ENCODE results near the gene BEX1. TPM values are rescaled to one million over a fixed set of nuclear protein-coding genes. Genes with fewer than 3 reads are reported as not detected.
A peak's percentile ranks its signal among the peaks of the same experiment; 100 is the strongest.
"Not testable (repeated sequence)": the region's sequence is repeated elsewhere in the genome, so short reads cannot be mapped to it uniquely, and the experiment has no call there.

Gene BEX1
- 4.4 and 4.7 TPM in 2 replicates for total RNA-seq

- H3K27me3 ChIP-seq (ENCODE audit: insufficient read depth, low read length): no peaks in the 10 kb centered on the region
- H3K4me1 ChIP-seq (ENCODE audit: insufficient read depth, low read length): no peaks in the 10 kb centered on the region
- no peaks in the 10 kb centered on the region for H3K79me2 ChIP-seq (ENCODE audit: insufficient read depth, low read length)
- H2AFZ ChIP-seq (ENCODE audit: low read length): no peak within 1 kb of the TSS
- H4K20me1 ChIP-seq (ENCODE audit: insufficient read depth, low read length): no peaks in the 10 kb centered on the region
- DNase-seq (ENCODE audit: insufficient read length, low spot score, missing footprints): no peak
- H3K9me3 ChIP-seq (ENCODE audit: low read depth, low read length): no peaks in the 10 kb centered on the region
- H3K27ac ChIP-seq (ENCODE audit: low read depth, low read length): no peak within 1 kb of the TSS
- peak within 1 kb of the TSS; percentile 65 for H3K4me2 ChIP-seq (ENCODE audit: insufficient read depth, low read length)
- H3K4me3 ChIP-seq (ENCODE audit: insufficient read depth, low read length): peak within 1 kb of the TSS; percentile 68
- no peak for TF ChIP-seq CTCF (IDR thresholded peaks at IDR 0.05; ENCODE audit: extremely low read depth, low read depth, low read length)
- H3K36me3 ChIP-seq (ENCODE audit: insufficient read depth, low read length): no peaks in the 10 kb centered on the region
Observed at GRCh38 chrX:103063918-103064434, at the start of gene BEX1. TSS of gene BEX1 (minus strand) at chrX:103064171. CDS start at chrX:103063274, 897 bp downstream.

- H3K9me3 ChIP-seq (ENCODE audit: low read depth, low read length); H3K27me3 ChIP-seq (ENCODE audit: insufficient read depth, low read length); H3K4me1 ChIP-seq (ENCODE audit: insufficient read depth, low read length); H3K27ac ChIP-seq (ENCODE audit: low read depth, low read length); H3K79me2 ChIP-seq (ENCODE audit: insufficient read depth, low read length); H4K20me1 ChIP-seq (ENCODE audit: insufficient read depth, low read length); H3K36me3 ChIP-seq (ENCODE audit: insufficient read depth, low read length); DNase-seq (ENCODE audit: insufficient read length, low spot score, missing footprints); H3K4me3 ChIP-seq (ENCODE audit: insufficient read depth, low read length); H3K4me2 ChIP-seq (ENCODE audit: insufficient read depth, low read length); H2AFZ ChIP-seq (ENCODE audit: low read length): not testable (repeated sequence)
Observed at GRCh38 chrX:103109497-103109896, 45.5 kb upstream of the BEX1 start.

GRCh38 chrX:103107836-103108235 lies 43.9 kb upstream of the BEX1 start:
- Histone ChIP-seq H3K9me3 (ENCODE audit: low read depth, low read length) (no peaks in the 10 kb centered on the region), H3K36me3 (ENCODE audit: insufficient read depth, low read length) (no peaks in the 10 kb centered on the region), H4K20me1 (ENCODE audit: insufficient read depth, low read length) (no peaks in the 10 kb centered on the region), H3K27ac (ENCODE audit: low read depth, low read length) (no peak overlapping the region), H3K79me2 (ENCODE audit: insufficient read depth, low read length) (no peaks in the 10 kb centered on the region), H3K4me3 (ENCODE audit: insufficient read depth, low read length) (no peak overlapping the region), H3K27me3 (ENCODE audit: insufficient read depth, low read length) (no peaks in the 10 kb centered on the region), H2AFZ (ENCODE audit: low read length) (no peak overlapping the region), H3K4me2 (ENCODE audit: insufficient read depth, low read length) (no peak overlapping the region), H3K4me1 (ENCODE audit: insufficient read depth, low read length) (no peaks in the 10 kb centered on the region)
- no peak for TF ChIP-seq CTCF (IDR thresholded peaks at IDR 0.05; ENCODE audit: extremely low read depth, low read depth, low read length)
- peak; percentile 90 for DNase-seq (ENCODE audit: insufficient read length, low spot score, missing footprints)

GRCh38 chrX:103107227-103107737 lies 43.3 kb upstream of the BEX1 start:
- not testable (repeated sequence) for DNase-seq (ENCODE audit: insufficient read length, low spot score, missing footprints); H3K27ac ChIP-seq (ENCODE audit: low read depth, low read length); H2AFZ ChIP-seq (ENCODE audit: low read length); H3K9me3 ChIP-seq (ENCODE audit: low read depth, low read length); H4K20me1 ChIP-seq (ENCODE audit: insufficient read depth, low read length); H3K36me3 ChIP-seq (ENCODE audit: insufficient read depth, low read length); H3K4me2 ChIP-seq (ENCODE audit: insufficient read depth, low read length); H3K4me1 ChIP-seq (ENCODE audit: insufficient read depth, low read length); H3K27me3 ChIP-seq (ENCODE audit: insufficient read depth, low read length); H3K4me3 ChIP-seq (ENCODE audit: insufficient read depth, low read length); H3K79me2 ChIP-seq (ENCODE audit: insufficient read depth, low read length)

GRCh38 chrX:103104370-103104769 lies 40.4 kb upstream of the BEX1 start:
- not testable (repeated sequence) for H3K36me3 ChIP-seq (ENCODE audit: insufficient read depth, low read length); H3K9me3 ChIP-seq (ENCODE audit: low read depth, low read length); H3K79me2 ChIP-seq (ENCODE audit: insufficient read depth, low read length); H3K4me1 ChIP-seq (ENCODE audit: insufficient read depth, low read length); H4K20me1 ChIP-seq (ENCODE audit: insufficient read depth, low read length); H3K27me3 ChIP-seq (ENCODE audit: insufficient read depth, low read length); H3K27ac ChIP-seq (ENCODE audit: low read depth, low read length); H2AFZ ChIP-seq (ENCODE audit: low read length); H3K4me3 ChIP-seq (ENCODE audit: insufficient read depth, low read length); H3K4me2 ChIP-seq (ENCODE audit: insufficient read depth, low read length); DNase-seq (ENCODE audit: insufficient read length, low spot score, missing footprints)

GRCh38 chrX:103103866-103104265 lies 39.9 kb upstream of the BEX1 start:
- DNase-seq (ENCODE audit: insufficient read length, low spot score, missing footprints); H2AFZ ChIP-seq (ENCODE audit: low read length); H3K36me3 ChIP-seq (ENCODE audit: insufficient read depth, low read length); H4K20me1 ChIP-seq (ENCODE audit: insufficient read depth, low read length); H3K4me1 ChIP-seq (ENCODE audit: insufficient read depth, low read length); H3K4me2 ChIP-seq (ENCODE audit: insufficient read depth, low read length); H3K79me2 ChIP-seq (ENCODE audit: insufficient read depth, low read length); H3K4me3 ChIP-seq (ENCODE audit: insufficient read depth, low read length); H3K27ac ChIP-seq (ENCODE audit: low read depth, low read length); H3K27me3 ChIP-seq (ENCODE audit: insufficient read depth, low read length); H3K9me3 ChIP-seq (ENCODE audit: low read depth, low read length): not testable (repeated sequence)
